Cardiac muscle cell (in vitro differentiated cells and primary cell): ENCODE data around the gene LTBP3. TPM values are rescaled to one million over a fixed set of nuclear protein-coding genes. Genes with fewer than 3 reads are reported as not detected.

Experiments used
- DNase-seq, 2 donors: peaks; one replicate each; pipeline versions ENCODE4 v3.0.0 to v3.0.0-alpha.2; 2010 to 2017; ENCODE audit warnings: low read depth in 1 of 2, low spot score in 1 of 2
- H3K27ac ChIP-seq: fragments of 200-600 bp; sonication (generic); 2 replicates; pipeline ENCODE4 v1.5.1; 2016
- H3K27me3 ChIP-seq: fragments of 200-600 bp; sonication (generic); 2 replicates; pipeline ENCODE4 v1.6.0; 2016; ENCODE audit warnings: control low read depth
- H3K36me3 ChIP-seq: fragments of 200-600 bp; sonication (generic); 2 replicates; pipeline ENCODE4 v1.5.1; 2016; ENCODE audit warnings: control low read depth
- H3K4me1 ChIP-seq: fragments of 200-600 bp; sonication (generic); 2 replicates; pipeline ENCODE4 v1.8.1; 2017; ENCODE audit warnings: low read depth, mild to moderate bottlenecking, mixed run types
- H3K4me3 ChIP-seq: fragments of 200-600 bp; sonication (generic); 2 replicates; pipeline ENCODE4 v1.5.1; 2016; ENCODE audit warnings: mild to moderate bottlenecking
- H3K9me3 ChIP-seq: fragments of 200-600 bp; sonication (generic); 2 replicates; pipeline ENCODE4 v1.5.1; 2017; ENCODE audit warnings: low read depth, mild to moderate bottlenecking, control low read depth
- polyA plus RNA-seq: library from polyadenylated mRNA; unstranded; fragments of >200 nt; fragmentation: Nextera tagmentation; extraction: Ambion mirVana; gene quantifications from 2 replicates; pipeline ENCODE4 v1.2.1, GENCODE V29; 2016
- total RNA-seq: library from RNA; depleted of rRNA; stranded (reverse); fragments of >200 nt; gene quantifications from 2 replicates; pipeline ENCODE4 v1.2.3, GENCODE V29; 2016
- TF ChIP-seq, protein P1 (sequence below): IDR thresholded peaks from 2 replicates; pipeline ENCODE4 v1.5.1; 2012; ENCODE audit warnings: low read depth, mild to moderate bottlenecking, low read length

Gene LTBP3
- total and polyA plus RNA-seq, 2 experiments from 2014 or later = 60.9 to 98.3 TPM

DNA sequence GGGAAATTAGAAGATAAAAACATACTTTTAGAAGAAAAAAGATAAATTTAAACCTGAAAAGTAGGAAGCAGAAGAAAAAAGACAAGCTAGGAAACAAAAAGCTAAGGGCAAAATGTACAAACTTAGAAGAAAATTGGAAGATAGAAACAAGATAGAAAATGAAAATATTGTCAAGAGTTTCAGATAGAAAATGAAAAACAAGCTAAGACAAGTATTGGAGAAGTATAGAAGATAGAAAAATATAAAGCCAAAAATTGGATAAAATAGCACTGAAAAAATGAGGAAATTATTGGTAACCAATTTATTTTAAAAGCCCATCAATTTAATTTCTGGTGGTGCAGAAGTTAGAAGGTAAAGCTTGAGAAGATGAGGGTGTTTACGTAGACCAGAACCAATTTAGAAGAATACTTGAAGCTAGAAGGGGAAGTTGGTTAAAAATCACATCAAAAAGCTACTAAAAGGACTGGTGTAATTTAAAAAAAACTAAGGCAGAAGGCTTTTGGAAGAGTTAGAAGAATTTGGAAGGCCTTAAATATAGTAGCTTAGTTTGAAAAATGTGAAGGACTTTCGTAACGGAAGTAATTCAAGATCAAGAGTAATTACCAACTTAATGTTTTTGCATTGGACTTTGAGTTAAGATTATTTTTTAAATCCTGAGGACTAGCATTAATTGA, 58.3 kb downstream of the LTBP3 start:
- H3K4me1 ChIP-seq = peaks cover 16% of the 10 kb centered on the region
- H3K36me3 ChIP-seq = peaks cover 49% of the 10 kb centered on the region
- TF ChIP-seq, protein P1, sequence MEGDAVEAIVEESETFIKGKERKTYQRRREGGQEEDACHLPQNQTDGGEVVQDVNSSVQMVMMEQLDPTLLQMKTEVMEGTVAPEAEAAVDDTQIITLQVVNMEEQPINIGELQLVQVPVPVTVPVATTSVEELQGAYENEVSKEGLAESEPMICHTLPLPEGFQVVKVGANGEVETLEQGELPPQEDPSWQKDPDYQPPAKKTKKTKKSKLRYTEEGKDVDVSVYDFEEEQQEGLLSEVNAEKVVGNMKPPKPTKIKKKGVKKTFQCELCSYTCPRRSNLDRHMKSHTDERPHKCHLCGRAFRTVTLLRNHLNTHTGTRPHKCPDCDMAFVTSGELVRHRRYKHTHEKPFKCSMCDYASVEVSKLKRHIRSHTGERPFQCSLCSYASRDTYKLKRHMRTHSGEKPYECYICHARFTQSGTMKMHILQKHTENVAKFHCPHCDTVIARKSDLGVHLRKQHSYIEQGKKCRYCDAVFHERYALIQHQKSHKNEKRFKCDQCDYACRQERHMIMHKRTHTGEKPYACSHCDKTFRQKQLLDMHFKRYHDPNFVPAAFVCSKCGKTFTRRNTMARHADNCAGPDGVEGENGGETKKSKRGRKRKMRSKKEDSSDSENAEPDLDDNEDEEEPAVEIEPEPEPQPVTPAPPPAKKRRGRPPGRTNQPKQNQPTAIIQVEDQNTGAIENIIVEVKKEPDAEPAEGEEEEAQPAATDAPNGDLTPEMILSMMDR = no peak
- no peaks in the 10 kb centered on the region for H3K27me3 ChIP-seq
- peak overlapping the region; percentile 99 for H3K4me3 ChIP-seq
- no peaks in the 10 kb centered on the region for H3K9me3 ChIP-seq
- peak overlapping the region; percentile 100 for H3K27ac ChIP-seq
- no peak for DNase-seq

DNA sequence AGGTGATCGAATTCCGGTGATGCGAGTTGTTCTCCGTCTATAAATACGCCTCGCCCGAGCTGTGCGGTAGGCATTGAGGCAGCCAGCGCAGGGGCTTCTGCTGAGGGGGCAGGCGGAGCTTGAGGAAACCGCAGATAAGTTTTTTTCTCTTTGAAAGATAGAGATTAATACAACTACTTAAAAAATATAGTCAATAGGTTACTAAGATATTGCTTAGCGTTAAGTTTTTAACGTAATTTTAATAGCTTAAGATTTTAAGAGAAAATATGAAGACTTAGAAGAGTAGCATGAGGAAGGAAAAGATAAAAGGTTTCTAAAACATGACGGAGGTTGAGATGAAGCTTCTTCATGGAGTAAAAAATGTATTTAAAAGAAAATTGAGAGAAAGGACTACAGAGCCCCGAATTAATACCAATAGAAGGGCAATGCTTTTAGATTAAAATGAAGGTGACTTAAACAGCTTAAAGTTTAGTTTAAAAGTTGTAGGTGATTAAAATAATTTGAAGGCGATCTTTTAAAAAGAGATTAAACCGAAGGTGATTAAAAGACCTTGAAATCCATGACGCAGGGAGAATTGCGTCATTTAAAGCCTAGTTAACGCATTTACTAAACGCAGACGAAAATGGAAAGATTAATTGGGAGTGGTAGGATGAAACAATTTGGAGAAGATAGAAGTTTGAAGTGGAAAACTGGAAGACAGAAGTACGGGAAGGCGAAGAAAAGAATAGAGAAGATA, 59.0 kb downstream of the LTBP3 start, which contains the start of gene MALAT1:
Gene MALAT1 (plus strand): TSS at position 69 of the 736 bp plus-strand sequence.
- TF ChIP-seq, protein P1 = no peak
- H3K27ac ChIP-seq = peak within 1 kb of the TSS; percentile 100
- DNase-seq = peak; percentile 94 to 98
- no peaks in the 10 kb centered on the region for H3K9me3 ChIP-seq
- H3K36me3 ChIP-seq = peaks cover 42% of the 10 kb centered on the region
- peaks cover 21% of the 10 kb centered on the region for H3K4me1 ChIP-seq
- peak within 1 kb of the TSS; percentile 99 for H3K4me3 ChIP-seq
- H3K27me3 ChIP-seq = no peaks in the 10 kb centered on the region

- no peak for DNase-seq
- peaks cover 37% of the 10 kb centered on the region for H3K36me3 ChIP-seq
- H3K4me3 ChIP-seq = peak overlapping the region; percentile 99
- H3K9me3 ChIP-seq = no peaks in the 10 kb centered on the region
- H3K27ac ChIP-seq = peak overlapping the region; percentile 100
- TF ChIP-seq, protein P1 = no peak
- no peaks in the 10 kb centered on the region for H3K27me3 ChIP-seq
- H3K4me1 ChIP-seq = peaks cover 26% of the 10 kb centered on the region
Measured at GRCh38 chr11:65498727-65498976, 59.5 kb downstream of the LTBP3 start.

GRCh38 chr11:65498042-65498726, 60.0 kb downstream of the LTBP3 start:
- Histone ChIP-seq H3K4me1 (peaks cover 30% of the 10 kb centered on the region), H3K36me3 (peaks cover 32% of the 10 kb centered on the region), H3K9me3 (no peaks in the 10 kb centered on the region), H3K27ac (peak overlapping the region; percentile 100), H3K4me3 (peak overlapping the region; percentile 99), H3K27me3 (no peaks in the 10 kb centered on the region)
- DNase-seq = peak; percentile 63 to 84
- TF ChIP-seq, protein P1 = no peak

GRCh38 chr11:65497141-65498041, 60.8 kb downstream of the LTBP3 start:
- H3K9me3 ChIP-seq = no peaks in the 10 kb centered on the region
- peak; percentile 98 to 100 for DNase-seq
- H3K4me3 ChIP-seq = peak overlapping the region; percentile 99
- peak overlapping the region; percentile 100 for H3K27ac ChIP-seq
- TF ChIP-seq, protein P1 = peak; percentile 9
- H3K4me1 ChIP-seq = peaks cover 38% of the 10 kb centered on the region
- peaks cover 24% of the 10 kb centered on the region for H3K36me3 ChIP-seq
- H3K27me3 ChIP-seq = no peaks in the 10 kb centered on the region
